IPS-20b (cell line): Measurements from ENCODE around the gene NAV2.

Experiments used
- H3K27ac ChIP-seq: one replicate; pipeline ENCODE4 v1.5.1; 2013; ENCODE audit warnings: low read length
- H3K27me3 ChIP-seq: 2 replicates; pipeline ENCODE4 v1.6.1; 2013; ENCODE audit warnings: mild to moderate bottlenecking, low read length, inconsistent platforms; ENCODE audit not compliant: insufficient read depth
- H3K36me3 ChIP-seq: 2 replicates; pipeline ENCODE4 v1.6.1; 2013; ENCODE audit warnings: low read depth, mild to moderate bottlenecking, inconsistent platforms, low read length, moderate library complexity; ENCODE audit not compliant: insufficient read depth
- H3K4me1 ChIP-seq: 2 replicates; pipeline ENCODE4 v1.6.1; 2013; ENCODE audit warnings: mild to moderate bottlenecking, control low read depth, inconsistent platforms, low read length, moderate library complexity; ENCODE audit not compliant: insufficient read depth
- H3K4me3 ChIP-seq: 2 replicates; pipeline ENCODE4 v1.5.1; 2013; ENCODE audit warnings: mild to moderate bottlenecking, low read length, inconsistent platforms
- H3K9ac ChIP-seq: 2 replicates; pipeline ENCODE4 v1.6.1; 2013; ENCODE audit warnings: low read depth, mild to moderate bottlenecking, inconsistent platforms, low read length, moderate library complexity
- H3K9me3 ChIP-seq: 2 replicates; pipeline ENCODE4 v1.6.1; 2013; ENCODE audit warnings: mild to moderate bottlenecking, low read depth, low read length, inconsistent platforms; ENCODE audit not compliant: insufficient read depth

NAV2 gene

DNA sequence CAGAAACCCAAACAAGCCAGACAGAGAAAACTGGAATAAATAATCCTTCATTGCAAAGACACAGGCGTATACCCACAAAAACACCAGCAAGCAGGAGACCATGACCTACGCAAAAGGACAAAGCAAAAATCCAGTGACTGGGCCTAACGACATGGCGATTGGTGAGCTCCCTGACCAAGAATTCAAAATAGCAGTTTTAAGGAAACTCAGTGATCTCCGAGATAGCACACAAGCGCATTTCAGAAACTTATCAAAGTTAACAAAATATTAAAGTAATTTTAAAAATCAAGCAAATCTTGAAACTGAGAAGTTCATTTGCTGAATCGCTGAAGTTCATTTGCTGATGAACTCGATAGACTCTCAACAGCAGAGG is 420.0 kb downstream of the NAV2 start:
- Histone ChIP-seq H3K9me3 (no peaks in the 10 kb centered on the region), H3K4me1 (no peaks in the 10 kb centered on the region), H3K4me3 (no peak overlapping the region; the same call in 1 of the 2 replicates), H3K36me3 (no peaks in the 10 kb centered on the region), H3K9ac (no peak overlapping the region), H3K27me3 (peaks cover 29% of the 10 kb centered on the region), H3K27ac (no peak overlapping the region)

DNA sequence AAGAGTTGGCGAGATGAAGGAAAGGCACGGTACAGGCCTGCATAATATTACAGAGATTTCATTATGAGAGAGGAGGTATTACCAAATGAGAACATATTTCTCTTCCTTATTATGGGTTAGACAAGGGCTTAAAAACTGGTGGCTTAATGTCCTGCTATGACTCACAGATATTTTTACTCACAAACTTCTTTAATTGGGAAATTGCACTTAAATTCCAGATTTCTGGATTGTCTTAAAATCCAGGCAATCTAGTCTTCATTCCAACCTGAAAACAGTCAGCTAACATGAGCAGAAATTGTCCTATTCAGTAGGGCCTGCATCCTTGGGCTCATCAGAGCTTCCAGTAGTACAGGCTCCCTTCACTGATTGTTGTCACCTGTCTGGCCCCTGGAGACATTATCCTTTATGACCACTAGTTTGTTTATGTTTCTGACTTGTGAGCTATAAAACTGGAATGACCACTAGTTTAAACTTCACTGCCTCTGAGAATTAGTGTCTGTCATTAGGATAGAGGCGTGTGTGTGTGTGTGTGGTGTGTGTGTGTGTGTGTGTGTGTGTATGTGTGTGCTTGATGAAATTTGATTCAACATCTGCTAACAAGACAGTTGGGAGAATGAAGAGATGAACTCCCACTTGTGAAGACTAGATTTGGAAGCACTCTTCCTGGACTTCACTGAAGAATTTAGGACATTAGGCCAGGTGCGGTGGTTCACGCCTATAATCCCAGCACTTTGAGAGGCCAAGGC is 422.5 kb downstream of the NAV2 start:
- no peaks in the 10 kb centered on the region for H3K9me3 ChIP-seq

GRCh38 chr11:20137637-20138036 is 425.0 kb downstream of the NAV2 start:
- no peaks in the 10 kb centered on the region for H3K36me3 ChIP-seq
- H3K4me3 ChIP-seq = no peak overlapping the region
- no peak overlapping the region for H3K9ac ChIP-seq
- no peak overlapping the region for H3K27ac ChIP-seq
- no peaks in the 10 kb centered on the region for H3K4me1 ChIP-seq
- H3K9me3 ChIP-seq = 0 out of 2 replicates have a peak, but pooled peaks cover 3% of the 10 kb centered on the region
- H3K27me3 ChIP-seq = peaks cover 27% of the 10 kb centered on the region

More for the DNA sequence above, 422.5 kb downstream of the NAV2 start:
- Histone ChIP-seq H3K9ac (no peak overlapping the region), H3K4me3 (no peak overlapping the region), H3K27me3 (peaks cover 43% of the 10 kb centered on the region), H3K4me1 (no peaks in the 10 kb centered on the region), H3K36me3 (no peaks in the 10 kb centered on the region), H3K27ac (no peak overlapping the region)

DNA sequence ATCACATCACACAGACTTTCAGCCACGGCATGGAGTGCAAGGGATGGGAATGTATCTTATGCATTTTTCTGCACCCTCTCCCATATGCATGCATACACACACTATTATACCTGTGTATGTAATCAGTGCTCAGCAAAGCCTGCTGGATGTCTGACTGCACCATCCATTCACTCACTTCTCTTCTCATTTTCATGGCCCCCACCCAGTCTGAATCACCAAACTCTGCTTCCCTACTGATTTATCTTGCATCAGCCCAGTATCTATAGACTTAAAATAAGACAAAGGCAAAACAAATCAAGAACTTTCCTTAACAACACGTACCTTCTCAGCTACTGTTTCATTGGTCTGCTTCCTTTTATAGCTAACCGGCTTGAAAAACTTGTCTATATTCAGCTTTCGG is 426.1 kb downstream of the NAV2 start:
- Histone ChIP-seq H3K4me1 (0 out of 2 replicates have a peak, but pooled peaks cover 5% of the 10 kb centered on the region), H3K4me3 (no peak overlapping the region), H3K27me3 (peaks cover 23% of the 10 kb centered on the region), H3K9ac (no peak overlapping the region), H3K36me3 (no peaks in the 10 kb centered on the region), H3K27ac (no peak overlapping the region), H3K9me3 (0 out of 2 replicates have a peak, but pooled peaks cover 3% of the 10 kb centered on the region)

- Histone ChIP-seq H3K4me3 (no peak overlapping the region), H3K4me1 (peaks cover 27% of the 10 kb centered on the region), H3K27me3 (peaks cover 69% of the 10 kb centered on the region), H3K36me3 (no peaks in the 10 kb centered on the region), H3K27ac (no peak overlapping the region), H3K9ac (no peak overlapping the region), H3K9me3 (no peaks in the 10 kb centered on the region)
Observed at GRCh38 chr11:20154381-20154780, 441.7 kb downstream of the NAV2 start.

- no peak overlapping the region for H3K27ac ChIP-seq
- peaks cover 33% of the 10 kb centered on the region for H3K4me1 ChIP-seq
- H3K27me3 ChIP-seq = peaks cover 83% of the 10 kb centered on the region
- peak overlapping the region; percentile 41; the same call in 1 of the 2 replicates for H3K9ac ChIP-seq
- H3K4me3 ChIP-seq = peak overlapping the region; percentile 77
- no peaks in the 10 kb centered on the region for H3K36me3 ChIP-seq
- H3K9me3 ChIP-seq = no peaks in the 10 kb centered on the region
Observed at GRCh38 chr11:20155683-20156279, 443.1 kb downstream of the NAV2 start.

DNA sequence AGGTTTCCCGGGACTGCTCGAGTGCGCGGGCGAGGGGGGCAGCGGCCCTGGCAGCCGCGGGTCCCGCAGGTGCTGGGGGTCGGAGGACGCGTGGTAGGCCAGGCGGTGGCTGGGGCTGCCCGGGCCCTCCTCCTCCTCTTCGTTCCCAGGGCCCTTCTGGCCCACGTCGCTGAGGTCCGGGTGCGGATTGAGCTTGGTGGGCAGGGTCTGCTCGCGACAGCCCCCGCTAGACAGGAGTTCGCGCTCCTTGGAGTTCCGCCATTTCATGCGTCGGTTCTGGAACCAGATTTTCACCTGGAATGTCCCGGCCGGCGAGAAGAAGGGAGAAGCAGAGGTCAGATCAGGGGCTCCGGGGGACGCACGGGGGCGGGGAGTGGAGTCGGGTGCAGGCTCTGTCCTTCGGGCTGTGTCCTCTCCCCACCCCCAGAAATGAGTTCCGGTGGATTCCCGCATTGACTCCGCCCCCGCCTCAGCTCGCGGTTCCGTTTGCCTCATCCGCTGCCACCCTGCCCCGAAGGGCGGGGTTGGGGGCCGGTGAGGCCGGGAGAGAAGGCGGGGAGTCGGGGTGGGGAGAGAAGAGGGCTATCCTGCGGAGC is 443.7 kb downstream of the NAV2 start:
- Histone ChIP-seq H3K4me1 (peaks cover 36% of the 10 kb centered on the region), H3K4me3 (peak overlapping the region; percentile 77), H3K9me3 (no peaks in the 10 kb centered on the region), H3K36me3 (no peaks in the 10 kb centered on the region), H3K27me3 (peaks cover 89% of the 10 kb centered on the region), H3K27ac (no peak overlapping the region), H3K9ac (peak overlapping the region; percentile 41; the same call in 1 of the 2 replicates)

GRCh38 chr11:20156876-20157613 is 444.4 kb downstream of the NAV2 start:
- peak overlapping the region; percentile 77; the same call in 1 of the 2 replicates for H3K4me3 ChIP-seq
- peaks cover 96% of the 10 kb centered on the region for H3K27me3 ChIP-seq
- no peaks in the 10 kb centered on the region; the same call in 1 of the 2 replicates for H3K9me3 ChIP-seq

DNA sequence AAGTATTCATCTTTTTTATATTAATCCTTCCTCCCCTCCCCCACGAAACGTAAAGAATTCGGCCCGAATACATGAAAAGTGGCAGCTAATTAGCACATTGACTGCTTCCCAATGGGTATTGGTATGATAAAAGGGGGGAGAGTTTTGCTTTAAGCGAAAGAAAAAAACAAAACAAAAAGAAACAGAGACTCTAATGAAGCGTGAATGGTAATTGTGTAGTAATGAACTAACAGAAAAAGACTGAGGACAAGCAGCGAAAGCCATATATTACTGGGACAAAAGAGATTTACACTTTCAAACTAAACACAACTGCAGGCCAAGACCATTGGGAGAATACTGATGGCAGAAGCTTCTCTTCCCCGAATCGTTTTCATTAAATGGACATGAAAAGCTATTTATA is 445.1 kb downstream of the NAV2 start:
- peaks cover 100% of the 10 kb centered on the region for H3K27me3 ChIP-seq

More at GRCh38 chr11:20156876-20157613, 444.4 kb downstream of the NAV2 start:
- H3K36me3 ChIP-seq = no peaks in the 10 kb centered on the region
- peaks cover 41% of the 10 kb centered on the region for H3K4me1 ChIP-seq
- no peak overlapping the region for H3K27ac ChIP-seq
- H3K9ac ChIP-seq = no peak overlapping the region

DNA sequence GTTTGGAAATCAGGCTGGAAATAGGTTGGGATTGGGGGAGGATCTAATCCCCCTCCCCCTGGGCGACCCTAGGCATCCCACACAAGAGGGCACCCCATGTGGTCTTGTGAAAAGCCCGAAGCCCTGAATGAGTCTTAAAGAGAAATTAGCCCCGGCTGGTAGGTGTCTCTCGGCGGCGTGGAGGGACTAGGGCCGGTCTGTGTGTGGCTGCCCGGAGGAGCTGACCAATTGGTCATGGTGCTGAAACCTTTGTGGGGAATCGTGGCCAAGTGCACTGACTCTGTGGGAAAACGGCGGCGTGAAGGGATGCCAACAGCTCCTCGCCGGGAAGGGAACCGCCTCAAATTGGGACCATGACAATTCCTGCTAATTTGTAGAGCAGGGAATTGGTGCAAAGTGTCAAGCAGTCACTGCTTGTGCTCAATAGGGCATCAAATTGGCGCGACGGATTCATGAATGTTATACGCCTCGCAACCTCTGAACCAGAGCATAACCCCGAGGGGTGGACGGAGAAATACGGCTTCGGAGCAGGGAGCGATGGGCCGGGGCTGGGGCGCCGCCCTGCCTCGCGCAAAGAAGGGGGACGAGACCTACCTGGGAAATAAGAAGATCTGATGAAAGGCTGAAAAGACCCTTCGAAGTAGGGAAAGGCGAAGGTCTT is 446.1 kb downstream of the NAV2 start:
- H3K9me3 ChIP-seq = no peaks in the 10 kb centered on the region; the same call in 1 of the 2 replicates
- no peaks in the 10 kb centered on the region for H3K36me3 ChIP-seq
- H3K27me3 ChIP-seq = peaks cover 100% of the 10 kb centered on the region
- peaks cover 43% of the 10 kb centered on the region for H3K4me1 ChIP-seq
- H3K27ac ChIP-seq = no peak overlapping the region
- peak overlapping the region; percentile 24; the same call in 1 of the 2 replicates for H3K4me3 ChIP-seq
- no peak overlapping the region for H3K9ac ChIP-seq

More for the DNA sequence above, 445.1 kb downstream of the NAV2 start:
- no peaks in the 10 kb centered on the region; the same call in 1 of the 2 replicates for H3K9me3 ChIP-seq
- H3K4me1 ChIP-seq = peaks cover 44% of the 10 kb centered on the region
- H3K9ac ChIP-seq = no peak overlapping the region
- peak overlapping the region; percentile 77 for H3K4me3 ChIP-seq
- no peaks in the 10 kb centered on the region for H3K36me3 ChIP-seq
- no peak overlapping the region for H3K27ac ChIP-seq
